H9 (cell line): Measurements from ENCODE around the gene LRMDA. TPM values are rescaled to one million over a fixed set of nuclear protein-coding genes. Genes with fewer than 3 reads are reported as not detected.

Source experiments
- DNase-seq: peaks from one replicate; pipeline ENCODE4 v3.0.0-alpha.2; 2017
- H2AFZ ChIP-seq: one replicate; pipeline ENCODE4 v1.6.1; 2013; ENCODE audit warnings: mild to moderate bottlenecking, low read length, control low read depth, moderate library complexity
- H2AK5ac ChIP-seq: 2 replicates; pipeline ENCODE4 v1.6.1; 2013; ENCODE audit warnings: low read length, control low read depth, mixed read lengths; ENCODE audit not compliant: insufficient read length
- H2BK120ac ChIP-seq: one replicate; pipeline ENCODE4 v1.6.1; 2013; ENCODE audit warnings: low read depth, mild to moderate bottlenecking, low read length, control low read depth, inconsistent platforms; ENCODE audit not compliant: poor library complexity, severe bottlenecking
- H2BK12ac ChIP-seq: 2 replicates; pipeline ENCODE4 v1.6.1; 2013; ENCODE audit warnings: low read length, control low read depth, mixed read lengths, low read depth; ENCODE audit not compliant: insufficient read length
- H2BK15ac ChIP-seq: 2 replicates; pipeline ENCODE4 v1.6.1; 2013; ENCODE audit warnings: low read depth, low read length, control low read depth
- H2BK20ac ChIP-seq: one replicate; pipeline ENCODE4 v1.6.1; 2013; ENCODE audit warnings: low read depth, mild to moderate bottlenecking, low read length, control low read depth, inconsistent platforms; ENCODE audit not compliant: poor library complexity, severe bottlenecking
- H2BK5ac ChIP-seq: 2 replicates; pipeline ENCODE4 v1.6.1; 2013; ENCODE audit warnings: low read length, control low read depth, mixed read lengths; ENCODE audit not compliant: insufficient read length
- H3K14ac ChIP-seq: 2 replicates; pipeline ENCODE4 v1.6.1; 2013; ENCODE audit warnings: low read length, control low read depth; ENCODE audit not compliant: insufficient read depth
- H3K18ac ChIP-seq: 2 replicates; pipeline ENCODE4 v1.6.1; 2013; ENCODE audit warnings: low read depth, mild to moderate bottlenecking, mixed read lengths, low read length, control low read depth; ENCODE audit not compliant: insufficient read length
- H3K23ac ChIP-seq: 2 replicates; pipeline ENCODE4 v1.6.1; 2013; ENCODE audit warnings: low read length, control low read depth, mixed read lengths, low read depth; ENCODE audit not compliant: insufficient read length
- H3K23me2 ChIP-seq: 2 replicates; pipeline ENCODE4 v1.6.1; 2013; ENCODE audit warnings: low read depth, mild to moderate bottlenecking, mixed read lengths, low read length, control low read depth; ENCODE audit not compliant: insufficient read length, poor library complexity, severe bottlenecking
- H3K27ac ChIP-seq: 2 replicates; pipeline ENCODE4 v1.5.1; 2013; ENCODE audit warnings: low read length, control low read depth, mixed read lengths, low read depth; ENCODE audit not compliant: insufficient read length
- H3K27me3 ChIP-seq: 2 replicates; pipeline ENCODE4 v1.6.1; 2013; ENCODE audit warnings: low read length, control low read depth, inconsistent platforms; ENCODE audit not compliant: insufficient read depth
- H3K4ac ChIP-seq: 2 replicates; pipeline ENCODE4 v1.6.1; 2013; ENCODE audit warnings: low read depth, mild to moderate bottlenecking, control low read depth, inconsistent platforms, low read length, moderate library complexity
- H3K4me1 ChIP-seq: 2 replicates; pipeline ENCODE4 v1.6.1; 2013; ENCODE audit warnings: low read length, control low read depth, inconsistent platforms; ENCODE audit not compliant: insufficient read depth
- H3K4me2 ChIP-seq: 2 replicates; pipeline ENCODE4 v1.6.1; 2013; ENCODE audit warnings: low read length, control low read depth, mixed read lengths; ENCODE audit not compliant: insufficient read length, insufficient read depth
- H3K56ac ChIP-seq: 2 replicates; pipeline ENCODE4 v1.6.1; 2013; ENCODE audit warnings: low read depth, mild to moderate bottlenecking, mixed read lengths, low read length, control low read depth; ENCODE audit not compliant: insufficient read length
- H3K79me1 ChIP-seq: 2 replicates; pipeline ENCODE4 v1.6.1; 2013; ENCODE audit warnings: low read depth, mild to moderate bottlenecking, moderate library complexity, low read length, control low read depth, inconsistent platforms; ENCODE audit not compliant: insufficient read depth, poor library complexity, severe bottlenecking
- H3K79me2 ChIP-seq: 2 replicates; pipeline ENCODE4 v1.6.1; 2013; ENCODE audit warnings: low read length, control low read depth, inconsistent platforms; ENCODE audit not compliant: insufficient read depth
- H3K9ac ChIP-seq: 2 replicates; pipeline ENCODE4 v1.6.1; 2013; ENCODE audit warnings: low read length, control low read depth, mixed read lengths; ENCODE audit not compliant: insufficient read length; ENCODE audit errors: extremely low read depth
- H3K9me3 ChIP-seq: one replicate; pipeline ENCODE4 v1.6.1; 2013; ENCODE audit warnings: low read depth, low read length, inconsistent platforms; ENCODE audit not compliant: control insufficient read depth
- H3T11ph ChIP-seq: one replicate; pipeline ENCODE4 v1.6.1; 2013; ENCODE audit warnings: mild to moderate bottlenecking, low read length, control low read depth, inconsistent platforms
- H4K20me1 ChIP-seq: one replicate; pipeline ENCODE4 v1.6.1; 2013; ENCODE audit not compliant: control insufficient read depth, insufficient read length, insufficient read depth
- H4K5ac ChIP-seq: 2 replicates; pipeline ENCODE4 v1.6.1; 2013; ENCODE audit warnings: low read depth, mild to moderate bottlenecking, mixed read lengths, low read length, control low read depth; ENCODE audit not compliant: insufficient read length
- H4K8ac ChIP-seq: replicated peaks from 2 replicates; pipeline ENCODE4 v1.6.1; 2013; ENCODE audit warnings: low read length, control low read depth, mixed read lengths, low read depth; ENCODE audit not compliant: insufficient read length
- H4K91ac ChIP-seq: 2 replicates; pipeline ENCODE4 v1.6.1; 2013; ENCODE audit warnings: low read depth, mild to moderate bottlenecking, moderate library complexity, mixed read lengths, low read length, control low read depth; ENCODE audit not compliant: insufficient read length
- H3K27ac Mint-ChIP-seq, 3 experiments: 2 replicates in 2 of 3; 3 replicates in 1 of 3; pipeline ENCODE4 v1.8.0; 2020 to 2021; ENCODE audit warnings: mixed read lengths in 3 of 3, mild to moderate bottlenecking in 1 of 3, moderate library complexity in 1 of 3
- H3K27me3 Mint-ChIP-seq: 2 replicates; pipeline ENCODE4 v1.8.0; 2021; ENCODE audit warnings: low read depth, mild to moderate bottlenecking, moderate library complexity, mixed read lengths
- H3K36me3 Mint-ChIP-seq, 3 experiments: 2 replicates in 2 of 3; 3 replicates in 1 of 3; pipeline ENCODE4 v1.8.0; 2020 to 2021; ENCODE audit warnings: low read depth in 3 of 3, mixed read lengths in 3 of 3; ENCODE audit not compliant: insufficient read depth in 1 of 3
- H3K4me1 Mint-ChIP-seq, 2 experiments: 2 replicates each; pipeline ENCODE4 v1.8.0; 2020; ENCODE audit warnings: mixed read lengths in 2 of 2
- H3K4me3 Mint-ChIP-seq, 2 experiments: 2 replicates in 1 of 2; 3 replicates in 1 of 2; pipeline ENCODE4 v1.8.0; 2020 to 2021; ENCODE audit warnings: mild to moderate bottlenecking in 2 of 2, mixed read lengths in 2 of 2, moderate library complexity in 1 of 2
- H3K9me3 Mint-ChIP-seq, 2 experiments: 2 replicates in 1 of 2; 3 replicates in 1 of 2; pipeline ENCODE4 v1.8.0; 2020; ENCODE audit warnings: mild to moderate bottlenecking in 2 of 2, mixed read lengths in 2 of 2, moderate library complexity in 1 of 2
- WGBS: extraction: QIAGEN DNeasy Blood & Tissue Kit; methylation state at CpG from one replicate; pipeline ENCODE4 v1.1.7; 2013; ENCODE audit warnings: missing lambda C conversion rate, low lambda C conversion rate, mixed read lengths; ENCODE audit not compliant: insufficient read length; ENCODE audit errors: extremely low coverage; 5-methylcytosine and 5-hydroxymethylcytosine counted together
- total RNA-seq: library from RNA; stranded (reverse); gene quantifications from 2 replicates; pipeline ENCODE4 v1.2.1, GENCODE V29; 2021
- TF ChIP-seq, protein P1 (sequence below): fragments of 200-600 bp; sonication (generic); conservative IDR thresholded peaks from 3 replicates; pipeline ENCODE4 v1.8.0; 2021; ENCODE audit warnings: antibody characterized with exemption, mild to moderate bottlenecking

The LRMDA gene
- total RNA-seq, 1 experiment from 2014 or later, result 1.8 TPM

DNA sequence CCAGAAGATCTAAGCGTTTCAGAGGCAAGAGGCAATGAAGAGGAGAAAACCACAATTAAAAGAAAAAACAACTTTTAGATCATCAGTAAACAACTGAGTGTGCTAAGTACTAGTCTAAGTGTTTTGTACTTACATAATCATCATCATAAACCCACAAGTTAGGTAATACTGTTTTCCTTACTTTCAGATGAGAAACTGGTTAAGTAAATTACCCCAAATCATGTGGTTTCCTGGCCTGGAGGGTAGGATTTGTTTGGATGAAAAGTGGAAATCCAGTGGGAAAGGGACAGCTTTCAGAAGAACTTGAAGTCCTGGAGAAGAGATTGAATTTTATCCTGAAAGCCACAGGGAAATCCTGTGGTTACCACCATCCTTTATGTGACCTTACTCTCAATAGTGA lies 463.3 kb downstream of the LRMDA start:
- Histone ChIP-seq H2BK15ac (no peak overlapping the region), H2BK120ac (no peak overlapping the region)
- no CpG with 5 or more reads among the region's 1 CpG for WGBS

More for the DNA sequence above, 463.3 kb downstream of the LRMDA start:
- Mint-ChIP-seq H3K27ac (no peak overlapping the region), H3K4me1 (no peaks in the 10 kb centered on the region), H3K4me3 (no peak overlapping the region), H3K27me3 (no peaks in the 10 kb centered on the region; the same call in 1 of the 2 replicates), H3K36me3 (no peaks in the 10 kb centered on the region), H3K9me3 (no peaks in the 10 kb centered on the region)
- Histone ChIP-seq H3K9ac (no peak overlapping the region), H2BK5ac (no peak overlapping the region), H3K18ac (no peak overlapping the region), H2AFZ (no peak overlapping the region), H3K79me1 (no peaks in the 10 kb centered on the region), H4K91ac (no peak overlapping the region), H3K14ac (no peak overlapping the region), H3K4me2 (no peak overlapping the region), H3K23me2 (no peaks in the 10 kb centered on the region), H3K79me2 (no peaks in the 10 kb centered on the region), H3K4me1 (no peaks in the 10 kb centered on the region), H3K9me3 (no peaks in the 10 kb centered on the region), H3K23ac (no peak overlapping the region), H3K4ac (no peak overlapping the region), H2BK20ac (no peak overlapping the region), H4K20me1 (no peaks in the 10 kb centered on the region), H4K5ac (no peak overlapping the region), H3K27me3 (no peaks in the 10 kb centered on the region), H2AK5ac (no peak overlapping the region), H3K56ac (no peak overlapping the region), H3T11ph (no peak overlapping the region), H4K8ac (no peak overlapping the region), H3K27ac (no peak overlapping the region), H2BK12ac (no peak overlapping the region)
- TF ChIP-seq, protein P1, sequence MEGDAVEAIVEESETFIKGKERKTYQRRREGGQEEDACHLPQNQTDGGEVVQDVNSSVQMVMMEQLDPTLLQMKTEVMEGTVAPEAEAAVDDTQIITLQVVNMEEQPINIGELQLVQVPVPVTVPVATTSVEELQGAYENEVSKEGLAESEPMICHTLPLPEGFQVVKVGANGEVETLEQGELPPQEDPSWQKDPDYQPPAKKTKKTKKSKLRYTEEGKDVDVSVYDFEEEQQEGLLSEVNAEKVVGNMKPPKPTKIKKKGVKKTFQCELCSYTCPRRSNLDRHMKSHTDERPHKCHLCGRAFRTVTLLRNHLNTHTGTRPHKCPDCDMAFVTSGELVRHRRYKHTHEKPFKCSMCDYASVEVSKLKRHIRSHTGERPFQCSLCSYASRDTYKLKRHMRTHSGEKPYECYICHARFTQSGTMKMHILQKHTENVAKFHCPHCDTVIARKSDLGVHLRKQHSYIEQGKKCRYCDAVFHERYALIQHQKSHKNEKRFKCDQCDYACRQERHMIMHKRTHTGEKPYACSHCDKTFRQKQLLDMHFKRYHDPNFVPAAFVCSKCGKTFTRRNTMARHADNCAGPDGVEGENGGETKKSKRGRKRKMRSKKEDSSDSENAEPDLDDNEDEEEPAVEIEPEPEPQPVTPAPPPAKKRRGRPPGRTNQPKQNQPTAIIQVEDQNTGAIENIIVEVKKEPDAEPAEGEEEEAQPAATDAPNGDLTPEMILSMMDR, result no peak
- no peak for DNase-seq
